Calu3 (cell line): Measurements from ENCODE around the gene ALCAM. TPM values are rescaled to one million over a fixed set of nuclear protein-coding genes. Genes with fewer than 3 reads are reported as not detected.

Experiments
- BruUV-seq: library from RNA; stranded (reverse); fragments of 400-500 nt; replicated peaks from 2 replicates; lab custom pipeline; 2021; lab: Mats Ljungman, UMichigan
- CTCF ChIA-PET: fragments of 300-600 bp; sonication (Branson Sonifier 250); formaldehyde crosslinking; loops from one replicate; lab custom pipeline; 2022; ENCODE audit warnings: antibody characterized with exemption; lab: Charles Lee
- DNase-seq: peaks from one replicate; pipeline ENCODE4 v3.0.0; 2022
- H3K27ac Mint-ChIP-seq: one replicate; pipeline ENCODE4 v1.8.0; 2022; ENCODE audit warnings: mixed read lengths; ENCODE audit not compliant: unreplicated experiment
- H3K27me3 Mint-ChIP-seq: one replicate; pipeline ENCODE4 v1.8.0; 2022; ENCODE audit warnings: mixed read lengths; ENCODE audit not compliant: unreplicated experiment
- H3K36me3 Mint-ChIP-seq: one replicate; pipeline ENCODE4 v1.8.0; 2022; ENCODE audit warnings: mild to moderate bottlenecking, moderate library complexity, mixed read lengths; ENCODE audit not compliant: insufficient read depth, unreplicated experiment
- H3K4me1 Mint-ChIP-seq: one replicate; pipeline ENCODE4 v1.8.0; 2022; ENCODE audit warnings: mild to moderate bottlenecking, low read depth, mixed read lengths; ENCODE audit not compliant: unreplicated experiment
- H3K4me3 Mint-ChIP-seq: one replicate; pipeline ENCODE4 v1.8.0; 2022; ENCODE audit warnings: mild to moderate bottlenecking, low read depth, moderate library complexity, mixed read lengths; ENCODE audit not compliant: unreplicated experiment
- H3K9me3 Mint-ChIP-seq: one replicate; pipeline ENCODE4 v1.8.0; 2022; ENCODE audit warnings: low read depth, mixed read lengths; ENCODE audit not compliant: unreplicated experiment
- CTCF ChIP-seq: fragments of 200-600 bp; IDR thresholded peaks from one replicate; pipeline ENCODE4 v1.8.0; 2022; ENCODE audit warnings: antibody characterized with exemption; ENCODE audit not compliant: unreplicated experiment
- intact Hi-C: fragments of 100-400 bp; cut with micrococcal nuclease; formaldehyde crosslinking; loops from one replicate; pipeline ENCODE4 v1.10.0; 2022; ENCODE audit not compliant: unreplicated experiment
- total RNA-seq: library from RNA; stranded (reverse); gene quantifications from 2 replicates; pipeline ENCODE4 v1.2.3, GENCODE V29; 2022

Gene ALCAM
- total RNA-seq, 1 experiment from 2014 or later: 166 TPM

GRCh38 chr3:105606016-105606415 is 239.3 kb downstream of the ALCAM start:
- Mint-ChIP-seq H3K4me3 (no peak overlapping the region), H3K27ac (no peak overlapping the region), H3K27me3 (no peaks in the 10 kb centered on the region), H3K4me1 (peaks cover 1% of the 10 kb centered on the region), H3K9me3 (peaks cover 2% of the 10 kb centered on the region), H3K36me3 (no peaks in the 10 kb centered on the region)
- TF ChIP-seq CTCF: no peak
- no peak for DNase-seq
- BruUV-seq: no TSS peak
- intact Hi-C loops: no loop called here
- CTCF ChIA-PET: no interaction called here

DNA sequence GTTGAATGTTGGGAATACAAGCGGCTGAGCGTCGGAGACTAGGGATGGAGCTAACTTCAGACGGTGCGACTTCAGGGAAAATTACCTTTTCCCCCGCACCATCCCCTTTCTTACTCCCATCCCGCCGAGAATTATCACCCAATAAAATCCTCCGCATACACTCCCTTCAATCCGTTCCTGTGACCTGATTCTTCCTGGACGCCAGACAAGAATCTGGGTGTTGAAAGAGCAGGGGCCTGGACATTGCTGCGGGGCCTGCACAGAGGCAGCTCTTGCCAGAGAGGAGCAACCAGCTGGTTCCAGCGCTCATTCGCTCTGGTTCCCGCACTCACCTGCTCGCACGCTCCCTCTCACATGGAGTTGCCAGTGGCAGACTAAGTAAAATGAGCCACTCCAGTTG is 241.9 kb downstream of the ALCAM start:
- BruUV-seq: no TSS peak
- Mint-ChIP-seq H3K27ac (no peak overlapping the region), H3K4me1 (peaks cover 11% of the 10 kb centered on the region), H3K4me3 (no peak overlapping the region), H3K9me3 (no peaks in the 10 kb centered on the region), H3K36me3 (peaks cover 6% of the 10 kb centered on the region), H3K27me3 (no peaks in the 10 kb centered on the region)
- no peak for TF ChIP-seq CTCF
- CTCF ChIA-PET: no interaction called here
- no peak for DNase-seq
- intact Hi-C loops: no loop called here

GRCh38 chr3:105610473-105610872 is 243.8 kb downstream of the ALCAM start:
- Mint-ChIP-seq H3K36me3 (peaks cover 6% of the 10 kb centered on the region), H3K9me3 (no peaks in the 10 kb centered on the region), H3K27ac (no peak overlapping the region), H3K27me3 (no peaks in the 10 kb centered on the region), H3K4me1 (peaks cover 19% of the 10 kb centered on the region), H3K4me3 (no peak overlapping the region)
- BruUV-seq: no TSS peak
- TF ChIP-seq CTCF: no peak
- CTCF ChIA-PET: no interaction called here
- intact Hi-C loops: no loop called here
- DNase-seq: no peak

DNA sequence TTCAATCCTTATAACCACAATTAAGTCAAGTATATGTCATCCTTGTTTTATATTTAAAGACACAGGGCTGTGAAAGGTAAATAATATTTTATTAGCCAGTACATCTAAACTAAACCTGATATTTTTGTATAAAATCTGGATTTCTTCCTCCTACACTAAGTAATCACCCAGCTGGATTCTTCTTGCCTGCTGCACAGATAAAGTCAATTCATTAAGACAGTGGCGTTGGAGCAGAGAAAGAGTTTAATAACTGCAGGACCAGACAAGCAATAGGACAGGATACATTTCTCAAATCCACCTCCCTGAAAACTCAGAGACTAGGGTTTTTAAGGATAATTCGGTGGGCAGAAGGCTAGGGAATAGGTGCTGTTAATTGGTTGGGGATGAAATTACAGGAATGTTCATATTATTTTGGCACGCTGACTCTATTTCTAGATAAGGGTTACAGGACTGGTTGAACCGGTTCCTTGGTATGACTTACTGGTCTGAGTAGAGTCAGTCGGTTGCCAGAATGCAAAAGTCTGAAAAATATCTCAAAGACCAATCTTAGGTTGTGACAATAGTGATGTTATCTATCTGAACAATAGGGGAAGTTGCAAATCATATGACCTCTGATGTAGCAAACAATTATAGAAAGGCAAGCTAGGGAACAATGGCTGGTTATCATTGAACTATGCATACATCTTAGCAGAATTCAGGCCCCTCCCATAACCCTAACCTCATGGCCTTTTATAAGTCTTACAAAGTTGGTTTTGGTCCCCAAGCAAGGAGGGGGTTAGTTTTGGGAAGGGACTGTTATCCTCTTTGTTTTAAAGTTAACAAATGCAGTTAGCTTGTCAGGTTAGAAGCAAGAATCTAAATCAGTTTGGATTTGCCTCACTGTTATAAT is 244.8 kb downstream of the ALCAM start:
- Mint-ChIP-seq H3K27me3 (no peaks in the 10 kb centered on the region), H3K9me3 (no peaks in the 10 kb centered on the region), H3K4me1 (peaks cover 19% of the 10 kb centered on the region), H3K36me3 (peaks cover 6% of the 10 kb centered on the region), H3K4me3 (no peak overlapping the region), H3K27ac (peak overlapping the region; percentile 73)
- BruUV-seq: no TSS peak
- DNase-seq: peak; percentile 60
- intact Hi-C loops: no loop called here
- CTCF ChIA-PET: no interaction called here
- TF ChIP-seq CTCF: no peak
